ENCODE data around the gene XCL1.
"Not testable (repeated sequence)": the region's sequence is repeated elsewhere in the genome, so short reads cannot be mapped to it uniquely, and the experiment has no call there.

The XCL1 gene, protein sequence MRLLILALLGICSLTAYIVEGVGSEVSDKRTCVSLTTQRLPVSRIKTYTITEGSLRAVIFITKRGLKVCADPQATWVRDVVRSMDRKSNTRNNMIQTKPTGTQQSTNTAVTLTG

DNA sequence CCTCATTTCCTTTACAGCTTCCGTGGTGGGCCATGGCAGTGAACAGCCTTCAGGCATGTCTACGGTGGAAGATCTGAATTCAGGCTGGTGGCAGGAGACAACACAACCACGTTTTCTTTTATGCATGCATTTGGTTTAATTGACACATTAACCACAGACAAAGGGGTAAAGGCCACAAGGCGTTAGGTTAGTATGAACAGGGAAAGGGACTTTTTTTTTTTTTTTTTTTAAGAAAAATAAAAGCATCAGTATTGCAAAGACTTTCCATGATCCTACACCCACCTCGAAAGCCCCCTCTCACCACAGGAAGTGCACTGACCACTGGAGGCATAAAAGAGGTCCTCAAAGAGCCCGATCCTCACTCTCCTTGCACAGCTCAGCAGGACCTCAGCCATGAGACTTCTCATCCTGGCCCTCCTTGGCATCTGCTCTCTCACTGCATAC, at the start of gene XCL1:
XCL1 (plus strand) TSS at position 361 of the 444 bp plus-strand sequence; CDS start at position 394, 33 bp downstream.
- DNase-seq (ENCODE audit: low read depth in 2 of 2): peak in 1 of 2 donors; percentile 23

DNA sequence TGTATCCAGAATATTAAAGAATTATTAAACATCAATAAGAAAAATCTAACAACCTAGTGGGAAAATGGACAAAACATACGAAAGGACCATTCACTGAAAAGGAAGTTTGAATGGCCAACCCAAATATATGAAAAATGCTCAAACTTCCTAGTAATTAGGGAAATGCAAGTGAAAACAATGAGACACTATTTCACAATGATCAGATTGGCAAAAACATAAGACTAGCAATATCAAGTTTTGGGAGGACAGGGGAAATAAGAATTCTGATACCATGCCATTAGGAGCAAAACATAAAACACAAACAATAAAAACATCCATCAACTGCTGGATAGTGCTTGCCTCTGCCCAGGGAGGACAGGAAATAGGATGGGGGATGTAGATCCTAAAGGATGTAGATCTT, 46.9 kb upstream of the XCL1 start:
- no peak for DNase-seq (ENCODE audit: low read depth in 2 of 2)

DNA sequence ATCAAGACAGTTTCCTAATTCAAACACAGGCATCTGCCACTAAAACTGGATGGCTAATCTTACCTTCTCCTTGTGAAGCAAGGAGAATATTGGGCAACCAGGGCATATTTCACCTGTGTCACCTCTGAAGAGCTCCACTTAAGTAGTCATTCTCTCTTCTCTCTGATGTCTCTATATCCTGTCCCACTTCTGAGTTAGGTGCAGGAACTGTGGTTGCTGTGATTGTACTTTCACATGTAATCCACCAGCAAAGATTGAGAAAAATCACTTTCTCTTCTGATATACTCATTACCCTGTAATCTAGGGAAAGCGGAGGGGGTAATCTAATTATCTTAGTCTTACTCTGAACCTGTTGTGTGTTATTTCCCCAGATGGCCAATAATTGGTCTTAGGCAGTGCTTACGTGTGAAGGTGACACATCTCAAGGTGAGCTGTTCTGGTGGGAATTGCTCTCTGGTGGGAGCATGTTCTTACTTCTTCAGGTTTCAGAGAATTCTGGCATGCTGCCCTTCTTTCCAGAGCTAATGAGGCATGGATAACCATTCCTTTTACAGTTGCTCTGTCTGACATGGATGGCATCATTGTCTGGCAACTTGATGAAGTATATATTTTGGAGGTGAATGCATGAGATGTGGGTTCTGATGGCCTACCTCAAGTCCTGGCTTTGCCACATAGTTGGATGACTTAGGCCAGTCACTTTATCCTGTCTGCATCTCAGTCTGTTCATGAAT, 44.6 kb upstream of the XCL1 start:
- DNase-seq (ENCODE audit: low read depth in 2 of 2): no peak

DNA sequence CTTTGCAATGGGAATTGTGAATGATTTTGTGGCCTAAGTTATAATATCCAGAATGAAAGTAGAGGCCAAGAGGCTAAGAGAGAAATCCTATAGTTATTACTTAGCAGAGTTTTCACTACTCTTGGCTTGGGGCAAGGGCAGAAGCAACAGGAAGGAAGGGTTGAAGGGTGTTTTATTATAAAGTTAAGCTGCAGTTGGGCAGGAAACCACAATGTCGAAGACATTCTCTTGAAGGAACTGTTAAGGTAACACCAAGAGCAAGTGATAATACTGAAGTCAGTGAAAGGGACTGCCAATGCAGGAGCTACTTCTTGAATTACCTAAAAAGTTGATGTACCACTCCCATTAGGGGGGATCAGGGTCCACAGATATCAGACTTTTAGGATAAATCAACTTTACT, 40.9 kb upstream of the XCL1 start:
- no peak for DNase-seq (ENCODE audit: low read depth in 2 of 2)

DNA sequence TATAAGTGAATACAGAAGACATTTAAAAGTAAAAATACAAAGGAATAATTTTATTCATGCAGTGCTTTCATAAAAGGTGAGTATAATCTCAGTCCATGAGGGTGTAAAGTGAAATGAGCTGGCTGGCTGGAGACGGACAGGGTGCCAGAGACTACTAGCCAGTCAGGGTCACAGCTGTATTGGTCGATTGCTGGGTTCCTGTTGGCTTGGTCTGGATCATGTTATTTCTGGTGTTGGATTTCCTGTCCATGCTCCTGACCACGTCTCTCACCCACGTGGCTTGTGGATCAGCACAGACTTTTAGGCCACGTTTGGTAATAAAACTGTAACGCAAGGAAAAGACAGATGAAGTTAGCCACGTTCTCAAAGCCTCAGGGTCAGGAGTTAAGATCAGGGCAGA, 35.6 kb upstream of the XCL1 start:
- DNase-seq (ENCODE audit: low read depth in 2 of 2): not testable (repeated sequence)

DNA sequence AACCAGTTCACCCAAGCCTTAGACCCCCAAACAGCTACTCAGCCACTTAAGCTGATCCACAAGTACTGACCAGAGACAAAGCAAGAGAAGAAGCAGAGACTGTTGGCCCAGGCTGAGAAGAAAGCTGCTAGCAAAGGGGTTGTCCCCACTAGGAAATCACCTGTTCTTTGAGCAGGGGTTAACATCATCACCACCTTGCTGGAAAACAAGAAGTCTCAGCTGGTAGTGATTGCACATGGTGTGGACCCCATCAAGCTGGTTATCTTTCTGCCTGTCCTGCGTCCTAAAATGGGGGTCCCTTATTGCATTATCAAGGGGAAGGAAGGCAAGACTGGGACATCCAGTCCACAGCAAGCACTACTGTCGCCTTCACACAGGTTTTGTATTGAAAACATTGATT, 33.4 kb upstream of the XCL1 start:
- not testable (repeated sequence) for DNase-seq (ENCODE audit: low read depth in 2 of 2)

DNA sequence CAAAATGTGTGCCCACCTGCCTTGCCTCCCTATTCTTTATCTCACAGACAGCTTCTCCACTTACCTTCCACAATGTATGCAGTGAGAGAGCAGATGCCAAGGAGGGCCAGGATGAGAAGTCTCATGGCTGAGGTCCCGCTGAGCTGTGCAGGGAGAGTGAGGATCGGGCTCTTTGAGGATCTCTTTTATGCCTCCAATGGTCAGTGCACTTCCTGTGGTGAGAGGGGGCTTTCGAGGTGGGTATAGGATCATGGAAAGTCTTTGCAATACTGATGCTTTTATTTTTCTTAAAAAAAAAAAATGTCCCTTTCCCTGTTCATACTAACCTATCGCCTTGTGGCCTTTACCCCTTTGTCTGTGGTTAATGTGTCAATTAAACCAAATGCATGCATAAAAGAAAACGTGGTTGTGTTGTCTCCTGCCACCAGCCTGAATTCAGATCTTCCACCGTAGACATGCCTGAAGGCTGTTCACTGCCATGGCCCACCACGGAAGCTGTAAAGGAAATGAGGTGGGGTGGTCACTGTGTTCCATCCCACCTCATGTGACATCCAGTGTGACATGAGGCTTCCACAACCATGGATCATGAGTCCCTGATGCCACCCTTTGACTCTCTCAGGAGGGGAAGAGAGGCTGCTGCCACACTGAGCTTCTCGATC, 32.4 kb upstream of the XCL1 start, which contains the start of gene XCL2:
XCL2 (minus strand) TSS at position 158 of the 659 bp plus-strand sequence; CDS start at position 125, 33 bp downstream.
- DNase-seq (ENCODE audit: low read depth in 2 of 2): not testable (repeated sequence)

DNA sequence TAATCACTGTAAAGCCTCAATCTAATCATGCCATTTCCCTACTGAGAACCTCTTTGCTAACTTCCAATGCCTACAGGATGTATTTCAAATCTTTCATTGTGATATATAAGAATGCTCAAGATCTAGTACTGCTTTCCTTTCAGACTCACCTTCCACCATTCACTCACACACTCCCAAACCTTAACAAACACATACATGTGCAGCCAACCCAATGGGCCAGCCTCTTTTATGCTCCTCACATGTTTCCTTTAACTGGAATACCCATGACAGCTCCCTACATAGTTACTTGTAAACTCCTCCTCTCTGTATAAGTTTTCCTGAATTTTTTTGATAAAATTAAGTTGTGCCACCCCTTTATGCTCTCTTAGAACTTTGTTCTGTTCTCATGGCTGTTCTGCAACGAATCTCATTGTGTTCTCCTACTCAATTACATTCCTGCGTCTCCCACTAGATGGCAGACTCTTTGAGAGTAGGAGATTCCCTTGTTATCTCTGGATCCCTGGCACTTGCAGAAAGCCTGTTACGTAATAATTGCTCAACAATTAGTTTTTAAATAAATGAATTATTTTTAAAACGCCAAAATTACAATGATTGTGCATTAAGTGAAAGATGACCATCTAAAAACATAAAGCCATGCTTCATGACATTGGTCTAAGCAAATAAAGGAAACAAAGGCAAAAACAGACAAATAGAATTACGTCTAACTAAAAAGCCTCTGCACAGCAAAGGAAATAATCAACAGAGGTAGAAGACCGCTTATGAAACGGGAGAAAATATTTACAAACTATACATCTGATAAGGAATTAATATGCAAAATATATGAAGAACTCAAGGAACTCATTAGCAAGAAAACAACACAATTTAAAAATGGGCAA, 30.5 kb upstream of the XCL1 start:
- not testable (repeated sequence) for DNase-seq (ENCODE audit: low read depth in 2 of 2)

DNA sequence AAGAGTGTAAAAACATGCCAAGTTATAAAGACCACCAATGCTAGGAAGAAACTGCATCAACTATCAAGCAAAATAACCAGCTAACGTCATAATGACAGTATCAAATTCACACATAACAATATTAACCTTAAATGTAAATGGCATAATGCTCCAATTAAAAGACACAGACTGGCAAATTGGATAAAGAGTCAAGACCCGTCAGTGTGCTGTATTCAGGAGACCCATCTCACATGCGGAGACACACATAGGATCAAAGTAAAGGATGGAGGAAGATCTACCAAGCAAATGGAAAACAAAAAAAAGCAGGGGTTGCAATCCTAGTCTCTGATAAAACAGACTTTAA, 29.9 kb upstream of the XCL1 start:
- DNase-seq (ENCODE audit: low read depth in 2 of 2): not testable (repeated sequence)

DNA sequence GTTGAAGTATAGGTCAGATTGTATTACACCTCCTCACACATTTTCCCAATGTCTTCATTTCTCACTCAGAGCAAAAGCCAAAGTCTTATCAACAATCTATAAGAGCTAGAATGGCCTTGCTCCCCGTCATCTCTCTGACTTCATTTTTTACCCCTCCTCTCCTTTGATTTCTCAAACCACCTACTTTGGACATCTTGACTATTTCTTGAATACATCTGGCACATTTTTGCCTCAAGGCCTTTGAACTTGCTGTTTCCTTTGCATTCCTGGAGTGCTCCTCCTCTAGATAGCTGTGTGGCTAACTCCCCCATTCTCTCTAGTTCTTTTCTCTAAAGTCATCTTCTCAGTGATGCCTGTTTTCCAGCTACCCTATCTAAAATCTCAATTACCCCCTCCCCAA, 25.4 kb upstream of the XCL1 start:
- no peak for DNase-seq (ENCODE audit: low read depth in 2 of 2)

DNA sequence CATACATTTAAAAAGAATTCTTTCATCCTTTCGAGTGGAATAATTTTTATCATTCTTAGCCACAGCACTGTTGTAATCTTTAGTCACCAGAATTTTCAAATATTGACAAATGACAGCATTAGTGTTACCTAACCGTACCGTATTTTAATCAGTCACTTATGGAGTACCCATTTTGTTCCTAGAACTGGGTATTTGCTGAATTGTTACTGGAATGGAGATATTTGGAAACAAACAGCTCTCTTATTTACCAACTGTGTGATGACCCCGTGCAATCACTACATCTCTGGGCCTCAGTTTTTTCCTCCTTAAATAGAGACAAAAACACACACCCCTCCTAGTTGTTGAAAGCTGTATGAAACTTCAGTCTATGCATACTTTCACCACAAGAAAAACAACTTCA, 24.7 kb upstream of the XCL1 start:
- DNase-seq (ENCODE audit: low read depth in 2 of 2): no peak

DNA sequence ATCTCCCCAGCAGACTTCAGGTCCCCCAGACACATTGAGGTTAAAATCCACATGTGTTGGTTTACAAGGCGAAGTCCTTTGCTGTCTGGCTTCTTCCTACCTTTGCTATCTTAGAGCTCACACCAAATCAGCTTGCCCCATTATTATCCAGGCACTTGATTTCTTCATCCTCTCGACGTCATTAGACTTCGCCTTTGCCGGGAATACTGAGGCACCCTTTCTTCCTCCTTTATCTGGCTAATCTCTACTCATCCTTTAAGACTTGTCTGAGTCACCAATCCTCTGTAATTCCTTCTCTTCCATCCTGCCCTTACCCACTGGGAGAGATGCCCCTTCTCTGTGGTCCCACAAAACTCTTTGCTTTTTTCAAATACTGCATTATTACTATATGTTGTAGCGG, 23.4 kb upstream of the XCL1 start:
- DNase-seq (ENCODE audit: low read depth in 2 of 2): no peak

DNA sequence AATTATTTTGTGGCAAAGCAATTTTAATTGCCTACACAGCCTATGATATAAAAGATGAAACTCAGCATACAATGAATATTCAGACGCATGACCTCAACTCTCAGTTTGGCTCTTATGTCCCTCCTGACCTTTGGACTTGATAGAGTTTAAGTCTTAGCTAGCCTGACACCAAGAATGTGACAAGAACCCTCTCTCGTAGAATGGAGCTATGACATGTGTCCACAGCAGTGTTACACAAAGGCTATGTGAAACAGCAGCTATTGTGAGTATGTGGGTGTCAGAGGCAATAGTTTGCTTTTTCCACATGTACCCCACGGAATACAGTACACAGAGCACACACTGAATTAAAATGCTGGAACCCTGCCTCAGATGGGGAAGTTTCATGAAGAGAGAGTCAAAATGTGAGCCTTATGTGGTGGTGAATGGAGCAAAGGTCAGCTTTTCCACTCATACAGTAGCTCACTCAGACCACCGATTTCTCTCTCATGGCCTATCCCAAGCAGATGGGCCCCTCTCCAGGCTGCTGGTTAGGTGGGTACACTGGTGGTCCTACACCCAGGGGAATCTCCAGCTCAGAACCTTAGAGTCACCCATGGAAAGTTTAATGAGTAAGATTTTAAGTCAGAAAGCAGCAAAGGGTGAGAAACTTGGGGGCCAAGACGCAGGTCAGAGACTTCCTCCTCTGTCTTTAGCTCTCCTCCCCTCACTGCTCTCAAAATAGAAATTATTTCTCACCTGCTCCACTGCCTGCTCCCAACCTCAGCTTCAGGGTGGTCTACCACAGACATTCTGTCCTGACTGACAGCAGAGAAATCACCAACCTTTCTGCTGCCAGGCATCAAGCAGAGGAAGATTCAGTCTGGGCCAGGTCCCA, 22.5 kb upstream of the XCL1 start:
- DNase-seq (ENCODE audit: low read depth in 2 of 2): no peak

DNA sequence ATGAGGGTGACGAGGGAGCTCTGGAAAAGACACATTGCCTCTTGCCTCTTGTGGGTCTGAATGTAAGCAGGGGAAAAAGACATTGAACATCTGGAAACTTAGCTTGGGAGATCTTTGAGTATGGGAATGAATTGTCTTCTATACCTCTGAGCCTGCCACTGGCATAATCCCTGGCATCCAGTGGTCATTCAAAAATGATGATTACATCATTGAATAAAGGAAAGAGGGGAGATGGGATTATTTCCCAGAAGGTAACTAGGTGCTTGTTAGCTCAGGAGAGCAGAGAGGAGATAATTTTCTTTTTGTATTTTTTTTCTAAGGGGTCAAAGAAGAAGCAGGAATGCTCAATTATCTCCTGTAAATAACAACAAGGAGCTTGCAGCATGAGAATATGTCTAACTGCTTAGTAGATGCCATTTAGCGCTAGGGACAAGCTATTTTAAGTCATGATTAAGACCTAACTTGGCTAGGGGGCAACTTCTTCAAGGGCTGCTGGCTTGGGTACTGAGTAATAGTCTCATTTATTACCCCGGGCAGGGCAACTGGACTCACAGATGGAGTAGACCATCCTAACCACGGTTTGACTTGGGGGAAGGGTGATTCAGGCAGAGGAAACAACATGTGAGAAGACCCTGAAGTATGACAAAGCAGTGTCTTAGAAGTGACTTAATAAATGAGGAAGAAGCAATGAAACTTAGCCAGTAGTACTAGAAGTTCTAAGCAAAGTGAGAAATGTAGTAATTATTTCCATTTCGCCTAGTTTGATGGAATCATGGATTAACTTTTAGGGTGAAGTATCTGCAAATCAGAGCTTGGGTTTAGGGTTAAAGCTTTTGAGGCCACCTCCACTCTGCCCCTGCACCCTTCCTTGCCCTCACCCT, 21.6 kb upstream of the XCL1 start:
- DNase-seq (ENCODE audit: low read depth in 2 of 2): no peak

DNA sequence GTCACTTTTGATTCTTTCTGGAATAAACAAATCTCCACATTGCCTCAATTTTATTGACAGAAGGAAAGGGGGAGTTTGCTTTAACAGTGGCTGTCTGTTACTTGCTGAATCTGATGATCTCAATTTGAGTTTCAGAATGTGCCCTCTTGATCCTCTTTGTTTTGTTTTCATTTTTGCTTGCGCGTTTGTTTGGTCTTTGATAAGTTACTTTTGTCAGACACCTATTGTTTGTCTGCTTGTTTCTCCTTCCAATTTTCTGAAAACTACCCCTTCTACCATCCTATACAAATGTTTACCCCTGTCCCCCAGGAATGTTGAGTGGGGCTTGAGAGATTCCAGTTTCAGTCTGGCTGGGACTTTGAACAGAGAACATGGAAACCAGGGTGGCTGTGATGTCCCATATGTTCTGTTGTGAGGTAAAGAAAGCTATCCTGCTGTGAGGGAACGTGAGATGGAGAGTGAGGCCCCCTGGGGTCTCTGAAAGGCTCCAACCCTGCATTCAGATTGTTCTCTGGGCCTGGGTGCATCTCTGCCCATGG, 20.8 kb upstream of the XCL1 start:
- no peak for DNase-seq (ENCODE audit: low read depth in 2 of 2)

DNA sequence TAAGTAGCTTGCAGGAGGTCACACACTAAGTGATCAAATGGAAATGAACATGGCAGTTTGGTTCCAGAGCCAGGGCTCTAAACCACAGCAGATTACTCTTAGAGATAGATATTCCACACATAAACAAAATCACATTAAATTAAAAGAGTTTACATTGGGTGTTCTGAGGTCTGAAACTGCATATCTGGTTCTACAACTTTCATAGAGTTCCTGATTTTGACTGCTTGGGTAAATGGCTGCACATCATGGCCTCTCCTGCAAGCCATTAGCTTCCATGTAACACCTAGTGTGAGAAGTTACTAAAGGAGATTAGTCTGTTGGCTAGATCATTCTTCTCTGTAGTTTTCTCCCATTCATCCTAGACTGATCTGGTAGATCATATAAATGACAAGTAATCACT, 19.8 kb upstream of the XCL1 start:
- no peak for DNase-seq (ENCODE audit: low read depth in 2 of 2)

DNA sequence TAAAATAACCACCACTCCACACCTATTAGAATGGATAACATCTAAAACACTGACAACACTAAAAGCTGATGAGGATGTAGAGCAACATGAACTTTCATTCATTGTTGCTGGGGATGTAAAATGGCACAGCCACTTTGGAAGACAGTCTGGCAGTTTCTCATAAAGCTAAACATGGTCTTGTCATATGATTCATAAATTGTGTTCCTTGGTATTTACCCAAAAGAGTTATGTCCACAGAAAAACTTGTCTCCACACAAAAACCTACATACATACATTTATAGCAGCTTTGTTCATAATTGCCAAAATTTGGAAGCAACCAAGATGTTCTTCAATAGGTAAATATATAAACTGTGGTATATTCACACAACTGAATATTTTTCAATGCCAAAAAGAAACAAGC, 16.0 kb upstream of the XCL1 start:
- DNase-seq (ENCODE audit: low read depth in 2 of 2): no peak

DNA sequence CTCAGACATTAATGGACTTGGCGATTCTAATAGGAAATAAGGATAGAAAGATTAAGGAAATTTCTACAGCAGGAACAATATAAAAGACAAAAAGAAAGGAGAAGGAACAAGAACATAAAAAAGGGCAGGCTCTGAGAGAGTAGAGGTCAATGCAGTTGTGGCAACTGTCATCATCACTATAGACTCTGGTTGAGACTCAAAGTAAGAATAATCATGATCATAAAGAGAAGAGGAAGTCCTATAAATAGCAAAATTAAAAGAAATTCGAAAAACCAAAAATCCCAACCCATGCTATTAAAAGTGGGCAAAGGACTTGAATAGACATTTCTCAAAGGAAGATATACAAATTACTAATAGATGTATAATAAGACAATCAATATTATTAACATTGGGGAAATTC, 14.4 kb upstream of the XCL1 start:
- DNase-seq (ENCODE audit: low read depth in 2 of 2): no peak

DNA sequence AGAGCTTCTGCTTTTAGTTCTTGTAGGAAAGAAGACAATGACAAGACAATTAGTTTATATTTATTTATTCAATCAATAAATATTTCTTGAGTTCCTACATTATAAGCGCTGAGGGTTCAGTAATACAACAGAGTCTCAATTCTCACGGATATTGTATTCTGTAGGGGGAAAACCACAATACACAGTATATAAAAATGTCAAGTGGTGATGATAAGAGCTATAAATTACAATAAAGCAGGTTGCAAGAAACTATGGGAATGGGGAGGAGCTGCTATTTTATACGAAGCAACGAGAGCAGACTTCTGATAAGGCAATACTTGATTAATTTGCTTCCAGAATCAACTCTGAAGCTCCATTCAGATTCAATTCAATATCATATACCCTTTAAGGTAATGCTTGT, 10.6 kb upstream of the XCL1 start:
- no peak for DNase-seq (ENCODE audit: low read depth in 2 of 2)

DNA sequence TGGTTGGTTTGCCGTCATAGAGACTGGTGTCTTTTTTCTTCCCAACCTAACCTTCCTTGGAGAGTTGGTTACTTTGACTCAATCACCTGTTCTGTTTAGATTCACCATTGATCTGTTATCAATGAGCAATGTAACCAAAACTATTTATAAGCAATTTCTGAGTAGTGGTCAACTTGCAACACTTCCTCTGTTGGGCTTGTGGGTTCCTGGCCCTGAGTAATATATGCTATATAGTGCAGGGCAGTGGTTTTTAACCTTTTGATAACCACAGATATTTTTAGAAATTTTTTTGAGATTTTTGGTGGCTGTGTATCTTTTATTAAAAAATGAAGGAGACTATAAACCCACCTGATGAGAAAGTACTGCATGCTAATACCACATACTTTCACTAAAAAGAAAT, 9.4 kb upstream of the XCL1 start:
- DNase-seq (ENCODE audit: low read depth in 2 of 2): no peak
